Activated naive CD4-positive, alpha-beta T cell treated with anti-CD3 and anti-CD28 coated beads, Interleukin-2, amount 50 U/mL, for 72 hours (primary cell): ENCODE measurements around the gene DBN1. TPM values are rescaled to one million over a fixed set of nuclear protein-coding genes. Genes with fewer than 3 reads are reported as not detected.

Experiments used
- ATAC-seq, 2 donors: fragments of 150-1000 bp; cut with Tn5 transposase; 2 replicates each; pipeline ENCODE4 v1.10.0; 2021; ENCODE audit warnings: mild to moderate bottlenecking in 2 of 2, moderate library complexity in 2 of 2
- DNase-seq, 2 donors: peaks; one replicate each; pipeline ENCODE4 v3.0.0; 2021 to 2022; ENCODE audit warnings: low spot score in 2 of 2
- H3K27ac Mint-ChIP-seq, 2 donors: one replicate each; pipeline ENCODE4 v1.8.0; 2022; ENCODE audit warnings: mild to moderate bottlenecking in 2 of 2, mixed read lengths in 2 of 2
- H3K36me3 Mint-ChIP-seq, 2 donors: one replicate each; pipeline ENCODE4 v1.8.0; 2022; ENCODE audit warnings: mixed read lengths in 2 of 2
- H3K9me3 Mint-ChIP-seq, 2 donors: one replicate each; pipeline ENCODE4 v1.8.0; 2022; ENCODE audit warnings: mixed read lengths in 2 of 2
- total RNA-seq, 2 donors: library from RNA; stranded (reverse); gene quantifications; one replicate each; pipeline ENCODE4 v1.2.3, GENCODE V29; 2022

DBN1 gene
- total RNA-seq: 10 to 100 TPM in 1 of 2 donors, 1 to 10 TPM in 1; 5.5 to 20.2 TPM

GRCh38 chr5:177473443-177474001 lies at the start of gene DBN1:
Gene DBN1 (minus strand): TSS chr5:177473634. CDS start chr5:177473521, 113 bp downstream.
- peak; percentile 11 to 57 for ATAC-seq
- H3K36me3 Mint-ChIP-seq: peaks cover 0 to 4% of the 10 kb centered on the region in 2 donors
- H3K27ac Mint-ChIP-seq: peak within 1 kb of the TSS in 1 of 2 donors; percentile 62
- no peaks in the 10 kb centered on the region for H3K9me3 Mint-ChIP-seq
- no peak for DNase-seq

GRCh38 chr5:177520916-177521513 lies 47.6 kb upstream of the DBN1 start:
- no peak for DNase-seq
- Mint-ChIP-seq H3K36me3 (peaks cover 15 to 16% of the 10 kb centered on the region in 2 donors), H3K9me3 (no peaks in the 10 kb centered on the region), H3K27ac (peak overlapping the region; percentile 66 to 97)
- ATAC-seq: no peak

- peaks cover 22 to 24% of the 10 kb centered on the region in 2 donors for H3K36me3 Mint-ChIP-seq
- H3K27ac Mint-ChIP-seq: peak overlapping the region; percentile 66 to 97
- ATAC-seq (no peak), DNase-seq (no peak)
- H3K9me3 Mint-ChIP-seq: no peaks in the 10 kb centered on the region
These were observed 46.8 kb upstream of the DBN1 start for GRCh38 chr5:177520271-177520670.

DNA sequence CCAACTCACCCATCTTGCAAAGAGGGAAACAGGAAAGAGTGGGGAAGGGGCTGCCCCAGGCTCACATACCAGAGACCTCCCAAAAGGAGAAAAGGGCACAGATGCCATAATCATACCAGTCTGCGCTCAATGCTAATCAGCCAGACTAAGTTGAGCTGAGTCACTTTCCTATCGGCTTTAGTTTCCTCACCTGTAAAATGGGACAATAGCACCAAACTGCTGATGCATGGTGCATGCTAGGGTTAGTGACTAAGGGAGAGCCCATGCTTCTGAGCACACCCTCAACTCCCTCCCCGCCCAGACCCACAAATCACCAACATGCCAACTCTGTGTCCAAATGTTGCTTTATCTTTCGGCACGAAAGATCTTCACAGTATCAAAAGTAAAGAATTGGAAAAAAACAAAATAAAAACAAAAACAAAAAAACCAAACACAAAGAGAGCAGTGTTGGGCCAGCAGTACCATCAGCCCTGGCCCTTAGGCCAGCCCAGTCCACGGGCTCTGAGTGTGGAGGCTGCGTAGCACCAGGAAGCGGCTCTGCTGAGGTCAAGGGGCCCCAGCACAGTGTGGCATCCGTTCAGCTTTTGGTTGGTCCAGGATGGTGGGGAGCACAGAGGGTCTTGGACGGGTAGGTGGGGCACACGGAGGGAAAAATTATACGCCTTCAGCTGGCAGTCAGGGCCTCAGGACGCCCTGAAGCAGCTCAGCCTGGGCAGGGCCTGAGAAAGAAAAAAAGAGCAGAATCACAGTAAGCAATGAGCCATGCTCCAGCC lies 46.2 kb upstream of the DBN1 start:
- no peak for DNase-seq
- Mint-ChIP-seq H3K36me3 (peaks cover 27% of the 10 kb centered on the region in 2 donors), H3K27ac (peak overlapping the region; percentile 66 to 97), H3K9me3 (no peaks in the 10 kb centered on the region)
- no peak for ATAC-seq

DNA sequence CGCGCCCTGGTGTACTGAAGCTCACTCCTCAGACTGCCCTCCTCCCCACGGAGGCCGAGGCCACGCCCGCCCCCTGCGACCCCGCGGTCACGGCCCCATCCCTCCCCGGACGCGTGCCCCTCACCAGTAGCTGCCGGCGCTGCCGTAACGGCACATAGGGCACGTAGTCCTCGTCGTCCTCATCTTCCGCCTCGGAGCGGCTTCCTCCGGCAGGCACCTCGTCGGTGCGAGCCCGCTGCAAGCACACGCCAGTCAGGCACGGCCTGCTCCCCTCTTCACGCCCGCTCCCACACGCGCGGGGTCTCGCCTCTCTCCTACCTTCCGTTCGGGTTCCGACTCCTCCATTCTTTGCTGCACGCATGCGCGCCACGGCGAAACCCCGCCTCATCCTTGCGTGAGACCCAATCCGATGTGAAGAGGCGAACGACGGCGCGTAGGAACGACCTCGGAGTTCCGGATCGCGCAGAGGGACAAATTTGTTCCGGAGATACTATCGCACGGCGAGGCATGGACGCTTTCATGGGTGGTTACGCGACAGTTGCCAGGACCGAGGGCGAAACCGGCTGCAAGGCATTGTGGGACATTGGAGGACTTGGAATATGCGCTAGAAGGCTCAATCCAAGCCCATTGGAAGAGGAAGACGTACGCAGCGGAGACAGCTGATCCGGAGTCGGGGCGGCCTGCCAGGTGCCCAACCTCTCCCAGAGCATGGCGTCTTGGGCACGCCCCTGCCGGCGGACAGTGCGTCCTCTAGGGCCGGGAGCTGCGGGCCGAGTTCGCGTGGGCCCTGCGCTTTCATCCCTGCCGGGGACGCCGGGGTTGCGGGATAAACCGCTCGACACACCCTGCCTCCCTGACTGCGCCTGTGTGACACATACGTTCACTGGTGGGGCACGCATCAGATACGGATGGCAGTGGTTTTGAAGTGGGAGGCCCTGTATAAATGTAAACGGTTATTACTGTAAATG lies 43.5 kb upstream of the DBN1 start, which contains the start of gene DDX41:
Gene DDX41, minus strand, starts transcription at position 361 of the 968 bp plus-strand sequence. Its CDS starts 16 bp downstream, at position 345.
- Mint-ChIP-seq H3K9me3 (no peaks in the 10 kb centered on the region), H3K27ac (peak within 1 kb of the TSS; percentile 88 to 94), H3K36me3 (peaks cover 32 to 44% of the 10 kb centered on the region in 2 donors)
- DNase-seq (peak; percentile 94 to 95), ATAC-seq (peak; percentile 86 to 90)

GRCh38 chr5:177515580-177515979 lies 42.1 kb upstream of the DBN1 start:
- Mint-ChIP-seq H3K9me3 (no peaks in the 10 kb centered on the region), H3K27ac (peak overlapping the region; percentile 88 to 93), H3K36me3 (peaks cover 32 to 50% of the 10 kb centered on the region in 2 donors)
- ATAC-seq (no peak), DNase-seq (no peak)

DNA sequence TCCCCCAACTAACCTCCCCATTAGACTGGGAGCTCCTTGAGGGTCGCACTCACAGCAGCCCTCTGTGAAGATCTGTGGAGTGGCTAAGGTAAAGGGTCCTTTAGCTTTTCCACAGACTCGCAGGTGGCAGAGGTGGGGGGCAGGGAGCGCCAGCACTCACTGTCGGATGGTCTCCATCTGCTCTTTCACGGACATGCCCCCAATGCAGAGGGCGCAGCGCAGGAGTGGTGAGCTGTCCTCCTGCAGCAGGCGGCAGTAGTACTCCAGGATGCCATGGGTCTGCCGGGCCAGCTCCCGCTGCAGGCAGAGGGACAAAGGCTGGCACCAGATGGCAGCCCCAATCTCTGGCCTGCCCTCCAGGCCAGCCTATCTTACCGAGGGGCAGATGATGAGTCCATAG lies 41.1 kb upstream of the DBN1 start:
- peaks cover 32 to 50% of the 10 kb centered on the region in 2 donors for H3K36me3 Mint-ChIP-seq
- H3K27ac Mint-ChIP-seq: no peak overlapping the region

GRCh38 chr5:177513500-177513899 lies 40.1 kb upstream of the DBN1 start:
- H3K27ac Mint-ChIP-seq: no peak overlapping the region
- peaks cover 32 to 50% of the 10 kb centered on the region in 2 donors for H3K36me3 Mint-ChIP-seq
- ATAC-seq (no peak), DNase-seq (no peak)
- no peaks in the 10 kb centered on the region for H3K9me3 Mint-ChIP-seq

More for the DNA sequence above, 41.1 kb upstream of the DBN1 start:
- DNase-seq (no peak), ATAC-seq (no peak)
- H3K9me3 Mint-ChIP-seq: no peaks in the 10 kb centered on the region

DNA sequence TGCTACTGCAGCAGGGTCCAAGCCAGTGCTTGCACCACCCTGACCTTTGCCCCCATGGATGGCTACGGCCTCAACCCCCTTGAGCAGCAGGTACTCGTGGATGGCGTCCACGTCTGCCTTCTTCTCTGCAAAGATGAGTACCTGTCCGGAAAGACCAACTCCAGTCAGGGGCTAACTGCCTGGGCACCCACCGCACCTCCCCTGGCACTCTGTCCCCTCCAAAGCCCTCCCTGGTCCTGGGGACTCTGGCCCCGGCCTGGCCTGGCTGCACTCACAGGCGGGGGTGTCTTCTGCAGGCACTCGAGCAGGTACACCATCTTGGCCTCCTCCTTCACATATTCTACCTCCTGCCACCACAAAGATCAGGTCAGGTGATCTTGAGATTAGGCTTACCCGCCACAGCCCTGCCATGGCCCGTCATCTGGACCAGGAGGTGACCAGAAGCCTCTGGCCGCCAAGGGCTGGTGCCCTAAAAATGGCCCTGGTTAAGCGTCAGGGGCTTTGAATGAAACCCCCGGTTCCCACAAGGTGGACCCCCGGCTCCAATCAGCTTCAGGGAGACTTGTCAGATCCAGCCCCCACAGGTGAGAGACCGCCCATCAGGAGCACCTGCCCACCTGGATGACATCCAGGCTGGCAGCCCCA lies 39.4 kb upstream of the DBN1 start:
- DNase-seq (no peak), ATAC-seq (no peak)
- Mint-ChIP-seq H3K27ac (no peak overlapping the region), H3K36me3 (peaks cover 32 to 50% of the 10 kb centered on the region in 2 donors), H3K9me3 (no peaks in the 10 kb centered on the region)

DNA sequence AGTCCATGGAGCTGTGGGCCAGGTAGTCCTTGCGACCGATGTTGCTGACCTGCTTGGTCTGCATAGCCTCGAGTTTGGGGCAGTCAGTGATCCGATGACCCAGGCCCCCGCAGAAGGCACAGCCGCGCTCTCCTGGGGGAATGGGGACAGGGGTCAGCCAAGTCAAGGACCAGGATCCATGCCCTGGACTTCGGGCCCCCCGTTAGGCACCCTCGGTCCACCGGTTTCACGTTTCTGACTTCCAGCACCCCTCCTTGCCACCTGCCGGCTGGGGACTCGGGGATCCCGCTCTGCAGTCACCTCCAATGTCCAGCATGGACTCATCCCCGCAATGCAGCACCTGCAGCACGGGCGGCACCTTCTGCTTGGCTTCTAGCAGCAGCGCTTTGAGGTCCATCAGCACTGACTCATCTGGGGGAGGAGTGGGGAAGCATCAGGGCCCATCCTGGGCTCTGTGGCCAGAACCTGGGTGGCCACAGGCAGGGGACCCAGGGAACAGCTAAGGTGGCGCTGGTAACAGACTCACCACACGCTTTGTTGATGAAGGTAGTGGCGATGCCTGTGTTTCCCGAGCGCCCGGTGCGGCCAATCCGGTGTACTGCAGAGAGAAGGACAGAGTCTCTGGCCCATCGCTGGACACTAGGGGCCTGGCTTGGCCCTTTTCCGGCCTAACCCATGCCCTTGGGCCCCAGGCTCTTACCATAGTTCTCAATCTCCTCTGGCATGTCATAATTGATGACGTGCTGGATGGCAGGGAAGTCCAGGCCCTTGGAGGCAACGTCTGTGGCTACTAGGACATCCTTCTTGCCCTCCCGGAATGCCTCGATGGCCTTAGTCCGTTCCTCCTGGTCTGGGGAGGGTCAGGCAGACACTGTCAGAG lies 38.6 kb upstream of the DBN1 start:
- ATAC-seq (no peak), DNase-seq (no peak)
- Mint-ChIP-seq H3K9me3 (no peaks in the 10 kb centered on the region), H3K36me3 (peaks cover 26 to 46% of the 10 kb centered on the region in 2 donors), H3K27ac (no peak overlapping the region)

DNA sequence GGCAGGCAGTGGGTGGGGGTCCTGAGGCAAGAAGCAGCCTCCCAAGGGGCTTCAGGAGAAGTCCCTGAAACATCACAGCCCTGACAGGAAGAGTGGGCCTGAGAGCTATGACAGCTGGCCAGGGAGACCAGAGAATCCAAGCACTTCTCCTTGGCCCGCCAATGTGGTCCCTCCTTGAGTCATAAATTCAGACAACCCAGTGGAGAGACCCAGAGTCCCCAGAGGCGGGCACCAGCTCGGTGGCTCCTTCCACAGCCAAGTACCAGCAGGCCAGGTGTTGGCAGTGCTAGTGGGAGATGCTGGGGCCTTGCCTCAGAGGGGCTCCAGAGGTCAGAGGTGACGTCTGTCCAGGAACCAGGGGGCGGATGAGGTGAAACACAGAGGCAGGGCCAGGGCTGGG lies 37.7 kb upstream of the DBN1 start:
- no peaks in the 10 kb centered on the region for H3K9me3 Mint-ChIP-seq
- no peak for DNase-seq
- ATAC-seq: no peak

GRCh38 chr5:177510567-177511053 lies 37.2 kb upstream of the DBN1 start:
- no peak overlapping the region for H3K27ac Mint-ChIP-seq
- H3K36me3 Mint-ChIP-seq: peaks cover 12 to 31% of the 10 kb centered on the region in 2 donors
- ATAC-seq: no peak
- DNase-seq: no peak
- H3K9me3 Mint-ChIP-seq: no peaks in the 10 kb centered on the region

More for the DNA sequence above, 37.7 kb upstream of the DBN1 start:
- Mint-ChIP-seq H3K36me3 (peaks cover 17 to 37% of the 10 kb centered on the region in 2 donors), H3K27ac (peak overlapping the region in 1 of 2 donors; percentile 93)

- peak; percentile 9 to 13 for ATAC-seq
- H3K36me3 Mint-ChIP-seq: peaks cover 6 to 26% of the 10 kb centered on the region in 2 donors
These were observed 36.6 kb upstream of the DBN1 start for GRCh38 chr5:177509991-177510566.

GRCh38 chr5:177509381-177509951 lies 36.0 kb upstream of the DBN1 start, which contains the start of gene DOK3:
Gene DOK3 (minus strand): TSS chr5:177509826. CDS start chr5:177509540, 286 bp downstream.
- ATAC-seq: peak; percentile 22 to 26
- DNase-seq: no peak
- peak within 1 kb of the TSS; percentile 60 to 75 for H3K27ac Mint-ChIP-seq
- H3K9me3 Mint-ChIP-seq: no peaks in the 10 kb centered on the region
- H3K36me3 Mint-ChIP-seq: peaks cover 5 to 22% of the 10 kb centered on the region in 2 donors

More at GRCh38 chr5:177509991-177510566, 36.6 kb upstream of the DBN1 start:
- DNase-seq: no peak
- Mint-ChIP-seq H3K27ac (peak overlapping the region in 1 of 2 donors; percentile 75), H3K9me3 (no peaks in the 10 kb centered on the region)
